Keratinocyte (primary cell): ENCODE measurements around the gene UBE2E1. TPM values are rescaled to one million over a fixed set of nuclear protein-coding genes. Genes with fewer than 3 reads are reported as not detected.

Experiments
- DNase-seq: peaks from one replicate; pipeline ENCODE4 v3.0.0-alpha.2; 2011; ENCODE audit warnings: low read depth, missing footprints, low spot score
- FAIRE-seq: peaks from 2 replicates; lab custom pipeline; 2011; peaks lifted over from hg19 to GRCh38; lab: Jason Lieb, UNC
- H2AFZ ChIP-seq: 2 replicates; pipeline ENCODE4 v1.6.0; 2012; ENCODE audit warnings: low read length, control low read depth, inconsistent platforms; ENCODE audit not compliant: control insufficient read depth
- H3K27ac ChIP-seq: 2 replicates; pipeline ENCODE4 v1.5.1; 2011; ENCODE audit warnings: low read length; ENCODE audit not compliant: control insufficient read depth, insufficient read depth
- H3K27me3 ChIP-seq: 3 replicates; pipeline ENCODE4 v1.6.0; 2011; ENCODE audit warnings: low read length; ENCODE audit not compliant: control insufficient read depth, insufficient read depth; ENCODE audit errors: extremely low read depth
- H3K36me3 ChIP-seq, 2 experiments: 2 replicates in 1 of 2; 3 replicates in 1 of 2; pipeline ENCODE4 v1.5.1; 2011; ENCODE audit warnings: low read length in 2 of 2, mild to moderate bottlenecking in 1 of 2; ENCODE audit not compliant: control insufficient read depth in 2 of 2, insufficient read depth in 2 of 2; ENCODE audit errors: extremely low read depth in 1 of 2
- H3K4me1 ChIP-seq: 3 replicates; pipeline ENCODE4 v1.5.1; 2011; ENCODE audit warnings: low read length; ENCODE audit not compliant: control insufficient read depth, insufficient read depth; ENCODE audit errors: extremely low read depth
- H3K4me2 ChIP-seq: 3 replicates; pipeline ENCODE4 v1.6.0; 2011; ENCODE audit warnings: low read depth, low read length; ENCODE audit not compliant: control insufficient read depth, insufficient read depth; ENCODE audit errors: extremely low read depth
- H3K4me3 ChIP-seq, 3 experiments: fragments of 200-600 bp in 1 of 3; sonication (generic) in 1 of 3; 2 replicates in 2 of 3; 3 replicates in 1 of 3; pipeline ENCODE4 v1.5.1; 2011 to 2016; ENCODE audit warnings: low read length in 3 of 3, mild to moderate bottlenecking in 3 of 3, control low read depth in 2 of 3, inconsistent platforms in 1 of 3, low read depth in 1 of 3, mixed read lengths in 1 of 3, mixed run types in 1 of 3, moderate library complexity in 1 of 3; ENCODE audit not compliant: control insufficient read depth in 2 of 3, insufficient read depth in 2 of 3; ENCODE audit errors: extremely low read depth in 1 of 3
- H3K79me2 ChIP-seq: 2 replicates; pipeline ENCODE4 v1.6.0; 2012; ENCODE audit warnings: low read length; ENCODE audit not compliant: control insufficient read depth, insufficient read depth
- H3K9ac ChIP-seq: 3 replicates; pipeline ENCODE4 v1.6.0; 2011; ENCODE audit warnings: low read length; ENCODE audit not compliant: control insufficient read depth, insufficient read depth; ENCODE audit errors: extremely low read depth
- H3K9me1 ChIP-seq: 3 replicates; pipeline ENCODE4 v1.6.0; 2011; ENCODE audit warnings: low read length; ENCODE audit not compliant: control insufficient read depth, insufficient read depth; ENCODE audit errors: extremely low read depth
- H3K9me3 ChIP-seq: 2 replicates; pipeline ENCODE4 v1.5.1; 2012; ENCODE audit warnings: low read depth, low read length; ENCODE audit not compliant: control insufficient read depth
- H4K20me1 ChIP-seq: 3 replicates; pipeline ENCODE4 v1.6.0; 2011; ENCODE audit warnings: low read length; ENCODE audit not compliant: control insufficient read depth, insufficient read depth; ENCODE audit errors: extremely low read depth
- EZH2 ChIP-seq: IDR thresholded peaks from one replicate; pipeline ENCODE4 v1.6.1; 2012; ENCODE audit warnings: inconsistent platforms, mild to moderate bottlenecking, low read length, moderate library complexity
- dilution Hi-C: fragments of 300-500 bp; cut with MboI; formaldehyde crosslinking; loops from one replicate; pipeline ENCODE4 v1.7.0; 2020; ENCODE audit warnings: low sequenced_read_pairs; ENCODE audit not compliant: extremely low pct_ligation_motif_present
- polyA plus RNA-seq, 5 experiments: library from polyadenylated mRNA; depleted of rRNA in 3 of 5; stranded (reverse) in 3 of 5; stranded (forward) in 1 of 5; unstranded in 1 of 5; fragments of >200 nt; gene quantifications; 1 replicate in 1 of 5; 2 replicates in 3 of 5; 3 replicates in 1 of 5; pipeline versions ENCODE4 v1.2.1 to v1.2.3, GENCODE V29; 2011 to 2012; ENCODE audit warnings: missing spikeins in 2 of 5, low read depth in 1 of 5, low replicate concordance in 1 of 5
- TF ChIP-seq, protein P1 (sequence below), 3 experiments: IDR thresholded peaks in 1 of 3; conservative IDR thresholded peaks in 1 of 3; optimal IDR thresholded peaks in 1 of 3; 2 replicates in 2 of 3; 3 replicates in 1 of 3; pipeline versions ENCODE3 to v1.5.1; 2011; ENCODE audit warnings: low read length in 3 of 3, mild to moderate bottlenecking in 3 of 3, moderate library complexity in 2 of 3, control low read depth in 1 of 3, inconsistent platforms in 1 of 3; ENCODE audit not compliant: insufficient read depth in 2 of 3; ENCODE audit errors: extremely low read depth in 1 of 3

UBE2E1 gene
- polyA plus RNA-seq, 1 donor (not counting 4 experiments of a cell fraction or from before 2014, with no cell fraction given) = 205 TPM

DNA sequence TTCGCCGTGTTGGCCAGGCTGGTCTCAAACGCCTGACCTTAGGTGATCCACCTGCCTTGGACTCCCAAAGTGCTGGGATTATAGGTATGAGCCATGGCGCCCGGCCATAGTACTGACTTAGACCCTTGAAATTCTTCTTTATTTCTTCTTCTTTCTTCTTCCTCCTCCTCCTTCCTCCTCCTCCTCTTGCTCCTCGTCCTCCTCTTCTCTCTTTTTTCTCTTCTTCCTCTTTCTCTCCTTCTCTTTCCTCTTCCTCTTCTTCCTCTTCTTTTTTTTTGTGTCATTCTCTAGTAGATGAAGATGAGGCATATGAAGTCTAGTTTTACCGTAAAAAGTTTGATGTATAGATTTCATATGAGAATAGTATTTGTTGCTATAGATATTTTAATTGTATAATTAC, 120.5 kb downstream of the UBE2E1 start:
- DNase-seq = no peak
- no peak for FAIRE-seq
- no peak overlapping the region for H2AFZ ChIP-seq

DNA sequence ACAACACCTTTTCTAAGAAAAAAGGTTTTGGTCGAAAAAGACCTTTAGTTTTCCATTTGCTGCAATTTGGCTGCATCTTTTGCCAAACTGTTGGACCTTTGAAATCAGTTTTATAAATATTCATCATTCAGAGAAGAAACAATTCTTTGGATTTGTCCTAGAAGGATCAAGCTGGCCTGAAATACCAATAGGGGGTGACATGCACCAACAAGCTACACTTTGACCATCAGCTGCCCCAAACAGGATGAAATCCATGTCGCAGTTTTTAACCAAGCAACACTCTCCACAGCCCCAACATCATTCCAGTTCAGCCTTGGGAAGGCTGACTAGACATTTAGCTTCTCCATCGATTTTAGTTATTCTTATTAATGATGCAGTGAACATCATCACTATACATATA, 121.0 kb downstream of the UBE2E1 start:
- FAIRE-seq = no peak
- dilution Hi-C loops = no loop called here

More for the DNA sequence above, 120.5 kb downstream of the UBE2E1 start:
- Histone ChIP-seq H3K4me3 (no peak overlapping the region), H3K4me2 (no peak overlapping the region), H3K9me3 (no peaks in the 10 kb centered on the region), H3K9ac (no peak overlapping the region), H3K79me2 (no peaks in the 10 kb centered on the region), H3K4me1 (peaks cover 13% of the 10 kb centered on the region), H3K9me1 (no peaks in the 10 kb centered on the region), H4K20me1 (no peaks in the 10 kb centered on the region), H3K27ac (no peak overlapping the region), H3K27me3 (no peaks in the 10 kb centered on the region), H3K36me3 (no peaks in the 10 kb centered on the region)
- TF ChIP-seq, protein P1, sequence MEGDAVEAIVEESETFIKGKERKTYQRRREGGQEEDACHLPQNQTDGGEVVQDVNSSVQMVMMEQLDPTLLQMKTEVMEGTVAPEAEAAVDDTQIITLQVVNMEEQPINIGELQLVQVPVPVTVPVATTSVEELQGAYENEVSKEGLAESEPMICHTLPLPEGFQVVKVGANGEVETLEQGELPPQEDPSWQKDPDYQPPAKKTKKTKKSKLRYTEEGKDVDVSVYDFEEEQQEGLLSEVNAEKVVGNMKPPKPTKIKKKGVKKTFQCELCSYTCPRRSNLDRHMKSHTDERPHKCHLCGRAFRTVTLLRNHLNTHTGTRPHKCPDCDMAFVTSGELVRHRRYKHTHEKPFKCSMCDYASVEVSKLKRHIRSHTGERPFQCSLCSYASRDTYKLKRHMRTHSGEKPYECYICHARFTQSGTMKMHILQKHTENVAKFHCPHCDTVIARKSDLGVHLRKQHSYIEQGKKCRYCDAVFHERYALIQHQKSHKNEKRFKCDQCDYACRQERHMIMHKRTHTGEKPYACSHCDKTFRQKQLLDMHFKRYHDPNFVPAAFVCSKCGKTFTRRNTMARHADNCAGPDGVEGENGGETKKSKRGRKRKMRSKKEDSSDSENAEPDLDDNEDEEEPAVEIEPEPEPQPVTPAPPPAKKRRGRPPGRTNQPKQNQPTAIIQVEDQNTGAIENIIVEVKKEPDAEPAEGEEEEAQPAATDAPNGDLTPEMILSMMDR (optimal IDR thresholded peaks at IDR 0.05 in 1 of 3, IDR thresholded peaks at IDR 0.05 in 1 of 3, conservative IDR thresholded peaks at IDR 0.05 in 1 of 3; ENCODE audit: extremely low read depth in 1 of 3, insufficient read depth in 2 of 3, low read length in 3 of 3) = no peak
- no peak for TF ChIP-seq EZH2
- dilution Hi-C loops = no loop called here

More for the DNA sequence above, 121.0 kb downstream of the UBE2E1 start:
- Histone ChIP-seq H3K9me3 (no peaks in the 10 kb centered on the region), H3K79me2 (no peaks in the 10 kb centered on the region), H3K4me2 (no peak overlapping the region), H3K4me1 (peaks cover 13% of the 10 kb centered on the region), H3K4me3 (no peak overlapping the region), H3K9ac (no peak overlapping the region), H3K27ac (no peak overlapping the region), H3K36me3 (no peaks in the 10 kb centered on the region), H3K27me3 (no peaks in the 10 kb centered on the region), H2AFZ (no peak overlapping the region), H3K9me1 (no peaks in the 10 kb centered on the region), H4K20me1 (no peaks in the 10 kb centered on the region)
- DNase-seq = no peak
- TF ChIP-seq, protein P1 (optimal IDR thresholded peaks at IDR 0.05 in 1 of 3, IDR thresholded peaks at IDR 0.05 in 1 of 3, conservative IDR thresholded peaks at IDR 0.05 in 1 of 3; ENCODE audit: extremely low read depth in 1 of 3, insufficient read depth in 2 of 3, low read length in 3 of 3) = peak in 1 of 3 experiments; percentile 38
- no peak for TF ChIP-seq EZH2
